ENCODE measurements around the gene THBS3. TPM values are rescaled to one million over a fixed set of nuclear protein-coding genes. Genes with fewer than 3 reads are reported as not detected.
"Not testable (repeated sequence)": the region's sequence is repeated elsewhere in the genome, so short reads cannot be mapped to it uniquely, and the experiment has no call there.

The THBS3 gene
- total RNA-seq, 1 donor from 2014 or later = 118 TPM

GRCh38 chr1:155242805-155243358 is 35.2 kb upstream of the THBS3 start:
- Mint-ChIP-seq H3K9me3 (ENCODE audit: low read depth) (no peaks in the 10 kb centered on the region), H3K27ac (ENCODE audit: unreplicated experiment) (peak overlapping the region; percentile 88), H3K4me1 (ENCODE audit: low read depth) (peaks cover 38% of the 10 kb centered on the region), H3K4me3 (ENCODE audit: unreplicated experiment) (peak overlapping the region; percentile 90), H3K27me3 (ENCODE audit: low read depth) (no peaks in the 10 kb centered on the region), H3K36me3 (ENCODE audit: low read depth) (peaks cover 9% of the 10 kb centered on the region)
- no peak for DNase-seq (ENCODE audit: low spot score)
- TF ChIP-seq CTCF (IDR thresholded peaks at IDR 0.05) = no peak

- Mint-ChIP-seq H3K27me3 (ENCODE audit: low read depth) (no peaks in the 10 kb centered on the region), H3K9me3 (ENCODE audit: low read depth) (no peaks in the 10 kb centered on the region), H3K4me1 (ENCODE audit: low read depth) (peaks cover 38% of the 10 kb centered on the region), H3K27ac (ENCODE audit: unreplicated experiment) (peak overlapping the region; percentile 90), H3K4me3 (ENCODE audit: unreplicated experiment) (no peak overlapping the region), H3K36me3 (ENCODE audit: low read depth) (peaks cover 11% of the 10 kb centered on the region)
- DNase-seq (ENCODE audit: low spot score) = no peak
- TF ChIP-seq CTCF (IDR thresholded peaks at IDR 0.05) = no peak
Observed at GRCh38 chr1:155241841-155242264, 34.2 kb upstream of the THBS3 start.

GRCh38 chr1:155241069-155241679 is 33.5 kb upstream of the THBS3 start:
- no peak for TF ChIP-seq CTCF (IDR thresholded peaks at IDR 0.05)
- Mint-ChIP-seq H3K4me3 (ENCODE audit: unreplicated experiment) (peak overlapping the region; percentile 77), H3K4me1 (ENCODE audit: low read depth) (peaks cover 38% of the 10 kb centered on the region), H3K27me3 (ENCODE audit: low read depth) (no peaks in the 10 kb centered on the region), H3K36me3 (ENCODE audit: low read depth) (peaks cover 12% of the 10 kb centered on the region), H3K9me3 (ENCODE audit: low read depth) (no peaks in the 10 kb centered on the region), H3K27ac (ENCODE audit: unreplicated experiment) (peak overlapping the region; percentile 90)
- no peak for DNase-seq (ENCODE audit: low spot score)

GRCh38 chr1:155236451-155236850 is 28.8 kb upstream of the THBS3 start:
- Mint-ChIP-seq H3K27me3 (ENCODE audit: low read depth) (no peaks in the 10 kb centered on the region), H3K4me1 (ENCODE audit: low read depth) (peaks cover 32% of the 10 kb centered on the region), H3K36me3 (ENCODE audit: low read depth) (peaks cover 17% of the 10 kb centered on the region), H3K9me3 (ENCODE audit: low read depth) (no peaks in the 10 kb centered on the region), H3K27ac (ENCODE audit: unreplicated experiment) (no peak overlapping the region), H3K4me3 (ENCODE audit: unreplicated experiment) (no peak overlapping the region)
- TF ChIP-seq CTCF (IDR thresholded peaks at IDR 0.05) = no peak
- no peak for DNase-seq (ENCODE audit: low spot score)

GRCh38 chr1:155235375-155235774 is 27.7 kb upstream of the THBS3 start:
- peaks cover 32% of the 10 kb centered on the region for H3K4me1 Mint-ChIP-seq (ENCODE audit: low read depth)
- H3K27me3 Mint-ChIP-seq (ENCODE audit: low read depth); H3K9me3 Mint-ChIP-seq (ENCODE audit: low read depth); H3K27ac Mint-ChIP-seq (ENCODE audit: unreplicated experiment); DNase-seq (ENCODE audit: low spot score); H3K4me3 Mint-ChIP-seq (ENCODE audit: unreplicated experiment): not testable (repeated sequence)
- H3K36me3 Mint-ChIP-seq (ENCODE audit: low read depth) = peaks cover 17% of the 10 kb centered on the region

- Mint-ChIP-seq H3K36me3 (ENCODE audit: low read depth) (peaks cover 15% of the 10 kb centered on the region), H3K4me1 (ENCODE audit: low read depth) (peaks cover 34% of the 10 kb centered on the region)
- H3K4me3 Mint-ChIP-seq (ENCODE audit: unreplicated experiment); H3K9me3 Mint-ChIP-seq (ENCODE audit: low read depth); H3K27me3 Mint-ChIP-seq (ENCODE audit: low read depth); DNase-seq (ENCODE audit: low spot score); H3K27ac Mint-ChIP-seq (ENCODE audit: unreplicated experiment): not testable (repeated sequence)
Observed at GRCh38 chr1:155233502-155233901, 25.8 kb upstream of the THBS3 start.

GRCh38 chr1:155232001-155232978 is 24.6 kb upstream of the THBS3 start:
- peaks cover 10% of the 10 kb centered on the region for H3K36me3 Mint-ChIP-seq (ENCODE audit: low read depth)
- not testable (repeated sequence) for DNase-seq (ENCODE audit: low spot score); H3K9me3 Mint-ChIP-seq (ENCODE audit: low read depth); H3K27me3 Mint-ChIP-seq (ENCODE audit: low read depth)
- peaks cover 39% of the 10 kb centered on the region for H3K4me1 Mint-ChIP-seq (ENCODE audit: low read depth)
- H3K4me3 Mint-ChIP-seq (ENCODE audit: unreplicated experiment) = peak overlapping the region; percentile 42
- peak overlapping the region; percentile 96 for H3K27ac Mint-ChIP-seq (ENCODE audit: unreplicated experiment)

- H3K27ac Mint-ChIP-seq (ENCODE audit: unreplicated experiment) = peak overlapping the region; percentile 96
- DNase-seq (ENCODE audit: low spot score) = not testable (repeated sequence)
Observed at GRCh38 chr1:155231302-155231701, 23.6 kb upstream of the THBS3 start.

More at GRCh38 chr1:155231302-155231701, 23.6 kb upstream of the THBS3 start:
- not testable (repeated sequence) for H3K27me3 Mint-ChIP-seq (ENCODE audit: low read depth); H3K9me3 Mint-ChIP-seq (ENCODE audit: low read depth); H3K36me3 Mint-ChIP-seq (ENCODE audit: low read depth)
- Mint-ChIP-seq H3K4me1 (ENCODE audit: low read depth) (peaks cover 45% of the 10 kb centered on the region), H3K4me3 (ENCODE audit: unreplicated experiment) (peak overlapping the region; percentile 30)
